GM03348 (cell line): ENCODE measurements around the gene ZNF597.
A peak's percentile ranks its signal among the peaks of the same experiment; 100 is the strongest.
"Not testable (repeated sequence)": the region's sequence is repeated elsewhere in the genome, so short reads cannot be mapped to it uniquely, and the experiment has no call there.

ENCODE experiments used
- DNase-seq: peaks from one replicate; pipeline ENCODE4 v3.0.0; 2012; ENCODE audit warnings: low spot score

ZNF597 gene

GRCh38 chr16:3475604-3476375 is 32.5 kb upstream of the ZNF597 start:
- no peak for DNase-seq

- DNase-seq = not testable (repeated sequence)
These were observed 31.6 kb upstream of the ZNF597 start for GRCh38 chr16:3474870-3475269.

DNA sequence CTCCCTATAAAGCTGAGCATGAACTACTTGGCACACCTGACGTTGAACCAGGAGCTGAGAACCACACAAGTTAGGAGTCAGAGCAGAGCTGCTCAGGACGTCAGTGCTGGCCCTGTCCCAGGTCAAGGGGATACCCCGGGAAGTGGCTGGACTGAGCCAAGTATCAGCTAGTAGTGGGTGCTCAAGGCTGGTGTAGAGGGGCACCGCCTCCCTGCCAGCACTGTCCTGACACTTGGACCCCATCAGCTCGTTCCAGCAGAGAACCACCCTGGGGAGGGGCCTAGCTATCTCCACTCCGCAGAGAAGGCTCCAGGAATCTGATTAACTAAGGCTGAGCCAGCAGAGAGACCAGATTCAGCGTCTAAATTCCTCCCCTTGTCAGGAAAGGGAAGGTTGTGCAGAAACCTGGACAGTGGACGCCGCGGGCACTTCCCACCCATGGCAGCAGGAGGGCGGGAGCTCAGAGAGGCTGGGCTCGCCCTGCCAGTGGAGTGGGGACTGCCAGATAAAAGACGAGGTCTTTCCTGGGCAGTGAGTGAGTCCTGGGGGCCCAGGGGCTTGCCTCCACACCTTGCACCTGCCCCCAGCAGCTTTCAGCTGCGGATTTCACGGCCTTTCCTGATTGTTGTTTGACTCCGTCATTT is 31.0 kb upstream of the ZNF597 start:
- DNase-seq = no peak

GRCh38 chr16:3473596-3473943 is 30.3 kb upstream of the ZNF597 start:
- DNase-seq = not testable (repeated sequence)

DNA sequence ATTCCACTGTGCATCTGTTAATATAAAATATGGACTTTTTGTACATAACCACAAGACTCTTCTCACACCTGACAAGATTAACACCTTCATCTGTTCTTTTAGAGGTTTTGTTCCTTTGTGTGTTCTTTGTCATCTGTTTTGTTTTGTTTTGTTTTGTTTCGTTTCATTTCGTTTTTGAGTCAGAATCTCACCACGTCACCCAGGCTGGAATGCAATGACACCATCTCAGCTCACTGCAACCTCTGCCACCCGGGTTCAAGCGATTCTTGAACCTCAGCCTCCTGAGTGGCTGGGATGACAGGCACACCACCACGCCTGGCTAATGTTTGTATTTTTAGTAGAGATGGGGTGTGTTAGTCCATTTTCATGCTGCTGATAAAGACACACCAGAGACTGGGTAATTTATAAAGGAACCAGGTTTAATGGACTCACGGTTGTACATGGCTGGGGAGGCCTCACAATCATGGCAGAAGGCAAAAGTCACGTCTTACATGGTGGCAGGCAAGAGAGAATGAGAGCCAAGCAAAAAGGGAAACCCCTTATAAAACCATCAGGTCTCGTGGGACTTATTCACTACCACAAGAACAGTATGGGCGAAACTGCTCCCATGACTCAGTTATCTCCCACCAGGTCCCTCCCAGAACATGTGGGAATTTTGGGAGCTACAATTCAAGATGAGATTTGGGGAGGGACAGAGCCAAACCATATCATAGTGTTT is 29.7 kb upstream of the ZNF597 start:
- no peak for DNase-seq

DNA sequence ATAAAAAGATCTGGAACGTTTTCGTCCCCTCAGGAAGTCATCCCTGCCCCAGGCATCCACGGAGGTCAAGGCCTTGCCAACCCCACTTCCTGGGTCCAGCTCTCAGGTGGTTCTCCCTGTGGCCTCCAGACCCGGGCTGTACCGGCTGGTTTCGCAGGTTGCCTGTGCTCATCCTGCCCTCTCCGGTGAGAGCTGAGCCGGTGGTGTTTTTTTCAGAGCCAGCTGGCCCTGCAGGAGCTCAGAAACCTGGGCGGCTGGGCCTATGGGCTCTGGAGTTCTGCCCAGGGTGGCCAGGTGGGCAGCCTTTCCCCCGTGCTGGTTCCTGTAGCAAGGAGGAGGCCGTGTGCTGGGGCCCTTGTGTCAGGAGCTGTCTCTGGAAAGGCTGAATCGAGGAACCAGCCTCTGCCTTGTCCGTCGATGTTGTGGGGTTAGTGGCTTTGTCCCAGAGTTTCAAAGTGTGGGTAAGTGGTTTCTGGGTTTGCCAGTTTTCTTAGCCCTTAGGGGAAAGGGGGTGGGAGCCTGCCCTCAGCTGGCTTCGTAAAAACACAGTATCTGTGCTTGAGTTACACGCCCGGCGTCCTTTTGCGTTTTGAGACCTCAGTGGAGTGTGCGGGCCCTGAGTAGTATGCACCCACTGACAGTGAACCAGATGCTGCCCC is 28.3 kb upstream of the ZNF597 start:
- DNase-seq = no peak

DNA sequence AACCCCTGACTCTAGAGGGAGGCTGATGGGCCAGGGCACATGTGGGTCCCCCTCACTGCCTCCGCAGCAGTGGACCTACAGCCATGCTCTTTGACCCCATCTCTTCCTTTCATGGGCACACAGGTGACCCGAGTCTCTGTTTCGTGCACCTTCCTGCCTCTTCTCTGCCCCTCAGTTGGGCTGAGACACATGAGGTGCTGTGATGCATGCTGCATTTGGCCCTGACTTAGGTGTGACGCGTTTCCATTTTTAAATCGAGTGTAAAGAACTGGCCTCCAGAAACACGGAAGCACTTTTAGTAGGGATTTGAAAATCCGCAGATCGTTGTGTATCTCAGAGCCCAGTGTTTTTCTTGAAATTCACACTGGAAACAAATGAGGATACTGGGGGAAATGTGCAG is 27.4 kb upstream of the ZNF597 start:
- no peak for DNase-seq

GRCh38 chr16:3469736-3470135 is 26.4 kb upstream of the ZNF597 start:
- DNase-seq = no peak

DNA sequence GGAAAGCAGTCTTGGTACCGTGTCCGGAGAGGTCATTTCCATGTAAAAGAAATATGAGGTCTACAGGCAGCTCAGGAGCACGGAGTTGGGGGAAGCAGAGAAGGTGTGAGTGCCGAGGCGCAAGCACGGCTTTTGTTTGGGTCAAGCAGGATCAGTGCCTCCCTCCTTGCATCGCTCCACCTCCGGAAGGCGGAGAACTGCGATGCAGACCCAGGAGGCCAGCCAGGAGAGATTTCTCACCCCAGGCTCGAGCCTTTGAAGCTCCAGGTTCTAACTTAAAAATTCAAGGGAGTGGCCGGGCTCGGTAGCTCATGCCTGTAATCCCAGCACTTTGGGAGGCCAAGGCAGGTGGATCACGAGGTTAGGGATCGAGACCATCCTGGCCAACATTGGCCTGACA is 25.2 kb upstream of the ZNF597 start:
- DNase-seq = no peak

DNA sequence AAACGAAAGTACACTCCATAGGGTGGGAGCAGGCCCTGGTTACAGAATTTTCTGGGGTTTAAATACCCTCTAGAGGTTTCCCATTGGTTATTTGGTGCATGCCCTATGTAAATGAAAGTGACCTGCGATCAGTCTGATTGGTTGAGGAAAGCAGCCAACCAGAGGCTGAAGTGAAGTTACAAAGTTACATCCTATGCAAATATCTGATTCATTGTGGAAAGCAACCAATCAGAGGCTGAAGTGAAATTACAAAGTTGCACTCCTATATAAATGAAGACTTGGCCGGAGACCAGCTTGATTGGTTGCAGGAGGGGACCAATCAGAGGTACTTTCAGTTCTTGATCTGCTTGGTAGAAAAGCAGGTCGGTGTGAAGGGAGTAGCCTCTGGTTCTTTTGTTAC is 24.6 kb upstream of the ZNF597 start:
- DNase-seq = no peak

- no peak for DNase-seq
These were observed 23.9 kb upstream of the ZNF597 start for GRCh38 chr16:3467182-3467581.

DNA sequence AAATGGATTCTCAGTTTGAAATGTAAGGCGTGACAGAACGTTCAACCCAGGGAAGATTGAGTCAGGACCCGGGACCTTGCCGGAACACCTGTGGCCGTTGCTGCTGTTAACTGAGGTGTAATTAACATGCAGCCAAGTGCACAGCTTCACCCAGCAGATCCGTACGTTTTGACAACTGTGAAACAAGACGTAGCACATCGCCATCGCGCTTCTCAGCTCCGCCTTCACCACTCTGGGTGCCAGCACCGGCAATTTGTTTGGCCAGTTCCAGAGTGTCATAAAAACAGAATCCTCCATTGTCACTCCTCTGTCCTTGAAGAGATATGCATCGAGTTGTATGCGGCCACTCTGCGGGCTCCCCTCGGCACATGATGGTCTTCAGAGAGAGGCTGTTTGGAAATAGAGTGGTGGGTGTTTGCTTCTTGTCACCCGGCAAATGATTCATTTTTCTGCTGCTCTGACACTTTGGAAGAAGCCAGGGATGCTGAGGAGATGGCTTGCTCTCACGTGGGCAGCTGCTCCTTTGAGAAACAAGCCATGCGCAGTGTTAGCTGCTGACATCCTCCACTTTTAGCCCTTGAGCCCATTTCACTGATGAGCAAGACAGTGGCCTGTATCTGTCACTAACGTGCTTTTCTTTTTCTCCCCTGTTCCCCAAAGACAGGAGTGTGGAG is 22.7 kb upstream of the ZNF597 start:
- no peak for DNase-seq

GRCh38 chr16:3465301-3465700 is 22.0 kb upstream of the ZNF597 start:
- no peak for DNase-seq

- DNase-seq = no peak
These were observed 17.8 kb upstream of the ZNF597 start for GRCh38 chr16:3461151-3461550.

DNA sequence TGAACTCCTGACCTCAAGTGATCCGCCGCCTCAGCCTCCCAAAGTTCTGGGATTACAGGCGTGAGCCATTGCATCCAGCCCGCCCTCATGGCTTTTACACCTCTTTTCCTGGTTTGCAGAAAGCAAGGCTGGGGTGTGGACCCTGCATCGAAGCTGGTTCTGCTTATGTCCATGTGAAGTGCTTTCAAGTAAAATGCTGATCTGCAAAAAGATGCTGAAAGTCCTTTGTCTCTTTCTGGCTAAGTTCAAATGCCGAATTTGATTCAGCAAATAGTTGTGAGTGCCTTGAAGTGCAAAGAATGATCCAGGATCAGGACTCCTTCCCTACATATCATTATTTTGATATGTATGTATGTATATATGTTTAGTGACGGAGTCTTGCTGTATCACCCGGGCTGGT is 17.3 kb upstream of the ZNF597 start:
- no peak for DNase-seq

DNA sequence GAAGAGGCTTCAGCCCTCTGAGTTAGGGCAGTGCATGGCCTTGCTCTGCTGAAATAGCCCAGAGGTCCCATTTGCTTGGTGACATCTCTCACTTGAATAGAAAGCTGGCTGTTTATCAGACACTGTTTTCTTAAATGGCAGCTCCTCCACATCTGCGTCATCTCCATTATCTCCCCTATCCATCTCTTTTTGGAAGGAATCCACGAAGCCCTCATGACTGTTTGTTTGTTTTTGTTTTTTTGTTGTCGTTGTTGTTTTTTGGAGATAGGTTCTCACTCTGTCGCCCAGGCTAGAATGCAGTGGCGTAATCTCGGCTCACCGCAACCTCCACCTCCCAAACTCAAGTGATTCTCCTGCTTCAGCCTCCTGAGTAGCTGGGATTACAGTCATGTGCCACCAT is 16.8 kb upstream of the ZNF597 start:
- no peak for DNase-seq

DNA sequence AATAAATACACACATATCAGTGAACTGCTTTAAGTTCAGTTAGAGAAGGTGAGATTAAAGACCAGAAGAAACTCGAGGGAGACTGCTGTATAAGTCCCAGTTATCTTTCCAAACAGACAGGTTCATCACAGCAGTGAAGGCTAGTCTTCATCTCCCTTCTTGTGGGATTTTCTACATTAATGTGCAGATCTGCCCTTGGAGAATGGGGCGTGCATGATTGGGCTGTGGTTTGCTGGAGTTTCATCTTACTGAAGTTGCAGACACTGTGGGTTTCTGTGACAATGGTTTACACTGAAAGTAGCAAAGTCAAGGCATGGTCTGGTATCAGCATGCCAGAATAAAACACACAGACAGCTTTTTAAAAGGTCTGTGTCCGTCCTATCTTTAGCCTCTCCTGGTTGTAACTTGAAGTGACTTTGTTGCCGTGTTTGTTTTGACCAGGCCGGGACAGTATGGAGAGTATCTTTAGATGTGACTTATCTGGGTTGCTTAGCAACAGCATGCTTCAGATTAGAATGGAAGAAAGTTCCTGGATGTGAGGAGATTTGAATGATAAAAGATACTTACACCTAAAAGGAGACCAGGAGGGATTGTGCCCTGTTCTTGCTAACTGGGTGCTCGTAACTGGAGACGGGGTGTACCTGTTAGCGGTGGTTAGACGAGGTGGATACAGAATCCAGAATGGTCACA is 16.2 kb upstream of the ZNF597 start:
- no peak for DNase-seq

- peak; percentile 39 for DNase-seq
These were observed 15.6 kb upstream of the ZNF597 start for GRCh38 chr16:3458852-3459361.

DNA sequence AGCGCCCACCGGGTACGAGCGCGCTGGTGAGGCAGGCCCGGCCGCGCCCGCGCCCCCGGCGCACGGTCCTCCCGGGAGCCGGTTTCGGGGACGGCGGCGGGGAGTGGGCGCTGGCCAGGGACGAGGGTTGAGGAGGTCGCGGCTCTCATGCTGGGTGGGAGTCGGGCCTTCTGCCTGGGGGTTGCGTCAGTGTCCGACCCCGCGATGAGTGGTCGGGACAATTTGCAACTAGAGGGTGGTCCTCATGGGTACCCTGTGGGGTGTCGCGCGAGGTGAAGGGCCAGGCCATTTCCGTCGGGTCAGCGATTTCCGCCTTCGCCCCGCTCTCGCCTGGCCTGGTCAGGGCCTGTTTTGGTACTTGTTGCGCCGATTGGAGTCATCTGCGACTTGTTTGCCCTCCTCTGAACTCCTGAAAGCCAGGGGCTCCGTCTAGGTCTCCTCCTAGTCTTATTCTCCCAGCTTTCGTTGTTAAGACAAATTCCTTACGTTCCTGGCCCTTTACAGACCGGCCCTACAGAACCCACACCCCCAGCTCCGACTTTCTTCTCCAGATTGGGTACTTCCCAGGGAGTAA is 15.1 kb upstream of the ZNF597 start:
- peak; percentile 70 for DNase-seq

- peak; percentile 100 for DNase-seq
These were observed 14.3 kb upstream of the ZNF597 start for GRCh38 chr16:3457434-3458252.
